ENCODE data around the gene SAPCD2. TPM values are rescaled to one million over a fixed set of nuclear protein-coding genes. Genes with fewer than 3 reads are reported as not detected.
"Not testable (repeated sequence)": the region's sequence is repeated elsewhere in the genome, so short reads cannot be mapped to it uniquely, and the experiment has no call there.

SAPCD2 gene
- total and polyA plus RNA-seq, 11 donors: 0.09 to 2.0 (median 0.20) TPM

DNA sequence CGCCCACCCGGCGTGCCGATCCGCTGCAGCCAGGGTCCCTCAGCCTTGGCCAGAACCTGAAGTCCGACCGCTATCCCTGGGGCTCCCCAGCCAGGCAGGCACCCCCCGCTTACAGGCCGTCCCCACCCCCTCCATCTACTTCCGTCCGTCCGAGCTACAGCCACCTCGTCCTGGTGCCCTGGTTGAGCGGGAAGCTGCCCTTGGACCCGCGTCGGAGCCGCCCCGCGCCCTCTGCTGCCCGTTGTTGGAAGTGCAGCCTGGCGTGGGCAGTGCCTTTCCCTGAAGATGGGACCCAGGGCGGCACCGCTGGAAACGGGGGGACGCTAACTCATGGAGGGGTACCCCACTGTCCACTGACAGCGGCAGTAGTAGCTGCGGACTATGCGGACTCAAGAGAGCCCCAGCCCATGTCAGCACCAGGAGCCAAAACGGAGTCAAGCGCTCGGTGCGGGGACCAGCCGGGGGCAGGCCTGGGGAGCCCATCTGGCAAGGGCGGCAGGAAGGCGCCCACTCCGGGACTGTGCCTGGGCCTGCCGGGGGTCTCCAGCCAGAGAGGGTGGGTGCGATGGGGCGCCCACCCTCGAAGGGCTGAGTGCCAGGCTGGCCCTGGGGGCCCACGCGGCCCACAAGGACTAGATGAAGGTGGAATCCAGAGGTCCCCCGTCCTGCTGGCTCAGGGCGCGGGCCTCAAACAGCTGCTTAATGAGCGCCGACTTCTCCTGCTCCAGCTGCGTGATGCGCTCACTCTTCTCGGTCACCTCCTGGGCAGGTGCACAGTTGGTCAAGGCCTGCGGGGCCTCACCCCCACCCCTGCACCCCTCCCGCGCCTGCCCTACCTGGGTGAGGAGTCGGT lies 6.1 kb downstream of the SAPCD2 start:
- TF ChIP-seq CTCF (IDR thresholded peaks at IDR 0.05) (peak; percentile 87 to 99 (median 94)), POLR2A (IDR thresholded peaks at IDR 0.05) (no peak)
- H3K9me3 ChIP-seq: no peaks in the 10 kb centered on the region
- 41 to 57% (median 51%) methylated on average over 34 to 55 of the region's 55 CpGs for WGBS, 4 donors
- H3K4me3 ChIP-seq: no peak overlapping the region
- no peaks in the 10 kb centered on the region for H3K36me3 ChIP-seq
- DNase-seq (peak; percentile 55 to 87 (median 73)), ATAC-seq (peak; percentile 31 to 65 (median 62))
- H3K27ac ChIP-seq: no peak overlapping the region
- intact Hi-C loops (cut with DNase I): loop anchor here in 6 of 10 donors (1.0 to 10.0 kb wide), 4 partner anchors 15 to 279 kb away; partner anchors contain the start of gene NPDC1 (in 4 of the 6)
- peaks cover 0 to 10% (median 3%) of the 10 kb centered on the region in 12 donors for H3K4me1 ChIP-seq
- H3K27me3 ChIP-seq: peaks cover 0 to 9% (median 1%) of the 10 kb centered on the region in 9 donors

DNA sequence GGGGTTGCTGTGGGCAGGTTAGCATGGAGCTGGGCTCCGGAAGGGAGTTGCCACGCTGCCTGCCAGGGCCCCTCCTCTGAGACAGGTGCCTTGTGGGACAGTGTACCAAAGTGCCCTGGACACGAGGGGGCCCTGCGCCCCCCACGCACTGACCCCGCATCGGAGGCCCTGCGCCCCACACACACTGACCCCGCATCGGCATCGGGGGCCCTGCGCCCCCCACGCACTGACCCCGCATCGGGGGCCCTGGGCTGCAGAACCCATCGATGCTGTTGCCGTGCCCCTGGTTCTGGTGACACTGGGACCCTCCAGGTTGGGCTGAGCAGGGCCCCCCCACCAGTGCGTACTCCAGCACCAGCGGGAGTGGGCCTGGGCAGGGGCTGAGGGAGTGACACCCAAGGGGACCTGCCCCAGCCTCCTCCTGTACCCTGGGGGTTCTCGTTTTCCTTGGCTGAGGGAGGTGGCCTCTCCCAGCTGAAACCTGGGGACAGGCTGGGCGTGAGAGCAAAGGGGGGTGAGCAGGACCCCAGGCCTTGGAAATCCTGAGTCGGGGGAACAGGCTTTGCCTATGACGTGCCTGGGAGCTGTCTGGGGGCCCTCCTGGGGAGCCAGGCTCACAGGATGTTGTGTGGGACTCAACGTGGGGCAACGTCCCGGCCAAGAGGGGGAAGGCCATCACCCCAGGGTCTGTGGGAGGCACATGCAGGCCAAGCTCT lies 6.9 kb downstream of the SAPCD2 start:
- no peak overlapping the region for H3K4me3 ChIP-seq
- 87 to 94% (median 90%) methylated on average over 15 to 26 of the region's 26 CpGs for WGBS, 4 donors
- DNase-seq (no peak), ATAC-seq (no peak)
- peaks cover 0 to 9% (median 3%) of the 10 kb centered on the region in 12 donors for H3K4me1 ChIP-seq
- H3K27me3 ChIP-seq: peaks cover 0 to 1% (median 0%) of the 10 kb centered on the region in 9 donors
- no peak overlapping the region for H3K27ac ChIP-seq
- H3K36me3 ChIP-seq: no peaks in the 10 kb centered on the region
- intact Hi-C loops (cut with DNase I): loop anchor here in 6 of 10 donors (1.0 to 10.0 kb wide), 4 partner anchors 15 to 279 kb away; partner anchors contain the start of gene NPDC1 (in 4 of the 6)
- TF ChIP-seq POLR2A (IDR thresholded peaks at IDR 0.05) (no peak), CTCF (IDR thresholded peaks at IDR 0.05) (no peak)
- H3K9me3 ChIP-seq: no peaks in the 10 kb centered on the region

- H3K36me3 ChIP-seq, H3K9me3 ChIP-seq, H3K4me1 ChIP-seq, ATAC-seq, DNase-seq, H3K27me3 ChIP-seq, H3K4me3 ChIP-seq, H3K27ac ChIP-seq: not testable (repeated sequence)
- intact Hi-C loops (cut with DNase I): loop anchor here in 1 of 10 donors (10.0 kb wide), 1 partner anchor 278 kb away; no protein-coding TSS in a partner anchor
- 91 to 100% (median 97%) methylated on average over 3 to 9 of the region's 9 CpGs for WGBS, 4 donors
These were observed 7.6 kb downstream of the SAPCD2 start for GRCh38 chr9:137062798-137063197.

DNA sequence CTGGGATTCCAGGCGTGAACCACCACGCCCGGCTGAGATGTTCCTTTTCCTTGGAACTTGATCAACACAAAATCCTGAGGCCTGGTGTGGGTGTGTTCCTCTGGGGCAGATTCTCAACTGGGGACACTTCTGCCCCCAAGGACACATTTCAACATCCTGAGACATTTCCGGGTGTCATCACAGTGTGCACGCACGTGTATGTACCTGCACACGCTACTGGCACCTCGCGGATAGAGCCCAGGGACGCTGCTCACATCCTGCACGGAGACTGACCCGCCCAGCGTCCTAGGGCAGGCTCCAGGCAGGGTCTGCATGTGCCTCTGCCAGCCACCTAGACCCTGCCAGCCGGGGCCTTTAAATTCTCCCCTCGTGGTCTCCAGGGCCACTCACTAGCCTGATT lies 8.0 kb downstream of the SAPCD2 start:
- Histone ChIP-seq H3K27ac (no peak overlapping the region), H3K36me3 (no peaks in the 10 kb centered on the region), H3K4me3 (no peak overlapping the region), H3K27me3 (no peaks in the 10 kb centered on the region), H3K9me3 (no peaks in the 10 kb centered on the region), H3K4me1 (peaks cover 0 to 9% (median 3%) of the 10 kb centered on the region in 12 donors)
- no peak for ATAC-seq
- TF ChIP-seq CTCF (IDR thresholded peaks at IDR 0.05): no peak
- TF ChIP-seq POLR2A (IDR thresholded peaks at IDR 0.05): no peak
- intact Hi-C loops (cut with DNase I): loop anchor here in 1 of 10 donors (10.0 kb wide), 1 partner anchor 278 kb away; no protein-coding TSS in a partner anchor
- DNase-seq: no peak
- WGBS, 4 donors: 85 to 89% (median 88%) methylated on average over 10 to 15 of the region's 15 CpGs
